Fibroblast of mammary gland (primary cell): Measurements from ENCODE around the gene ARHGAP42.

Experiments
- DNase-seq: peaks from one replicate; pipeline ENCODE4 v3.0.0-alpha.2; 2010; ENCODE audit warnings: low read depth
- H3K4me3 ChIP-seq: 2 replicates; pipeline ENCODE4 v1.5.1; 2011; ENCODE audit warnings: low read depth, mild to moderate bottlenecking, low read length, moderate library complexity; ENCODE audit not compliant: control insufficient read depth
- TF ChIP-seq, protein P1 (sequence below): conservative IDR thresholded peaks from 2 replicates; pipeline ENCODE4 v1.5.1; 2011; ENCODE audit warnings: low read depth, low read length, inconsistent platforms; ENCODE audit not compliant: control insufficient read depth, insufficient read depth

The ARHGAP42 gene

DNA sequence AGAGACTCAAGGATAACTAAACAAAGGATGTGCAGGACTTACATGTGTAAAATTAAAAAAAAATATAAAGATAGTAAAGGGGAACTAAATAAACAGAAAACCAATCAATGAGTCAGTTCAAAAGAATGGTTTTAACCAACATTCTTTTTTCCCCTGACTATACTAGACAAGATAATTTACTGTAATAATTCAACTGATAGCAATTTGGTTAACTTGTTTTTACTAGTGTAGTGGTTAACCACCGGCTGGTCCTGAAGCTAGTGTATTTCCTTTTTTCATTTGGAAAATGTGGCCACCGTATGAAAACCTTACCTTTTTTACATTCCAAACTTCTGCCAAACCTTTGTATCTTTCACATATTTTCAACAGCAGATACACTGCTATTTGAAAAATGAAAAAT, 123.1 kb downstream of the ARHGAP42 start:
- no peak overlapping the region for H3K4me3 ChIP-seq
- DNase-seq = peak; percentile 59
- TF ChIP-seq, protein P1, sequence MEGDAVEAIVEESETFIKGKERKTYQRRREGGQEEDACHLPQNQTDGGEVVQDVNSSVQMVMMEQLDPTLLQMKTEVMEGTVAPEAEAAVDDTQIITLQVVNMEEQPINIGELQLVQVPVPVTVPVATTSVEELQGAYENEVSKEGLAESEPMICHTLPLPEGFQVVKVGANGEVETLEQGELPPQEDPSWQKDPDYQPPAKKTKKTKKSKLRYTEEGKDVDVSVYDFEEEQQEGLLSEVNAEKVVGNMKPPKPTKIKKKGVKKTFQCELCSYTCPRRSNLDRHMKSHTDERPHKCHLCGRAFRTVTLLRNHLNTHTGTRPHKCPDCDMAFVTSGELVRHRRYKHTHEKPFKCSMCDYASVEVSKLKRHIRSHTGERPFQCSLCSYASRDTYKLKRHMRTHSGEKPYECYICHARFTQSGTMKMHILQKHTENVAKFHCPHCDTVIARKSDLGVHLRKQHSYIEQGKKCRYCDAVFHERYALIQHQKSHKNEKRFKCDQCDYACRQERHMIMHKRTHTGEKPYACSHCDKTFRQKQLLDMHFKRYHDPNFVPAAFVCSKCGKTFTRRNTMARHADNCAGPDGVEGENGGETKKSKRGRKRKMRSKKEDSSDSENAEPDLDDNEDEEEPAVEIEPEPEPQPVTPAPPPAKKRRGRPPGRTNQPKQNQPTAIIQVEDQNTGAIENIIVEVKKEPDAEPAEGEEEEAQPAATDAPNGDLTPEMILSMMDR = no peak

DNA sequence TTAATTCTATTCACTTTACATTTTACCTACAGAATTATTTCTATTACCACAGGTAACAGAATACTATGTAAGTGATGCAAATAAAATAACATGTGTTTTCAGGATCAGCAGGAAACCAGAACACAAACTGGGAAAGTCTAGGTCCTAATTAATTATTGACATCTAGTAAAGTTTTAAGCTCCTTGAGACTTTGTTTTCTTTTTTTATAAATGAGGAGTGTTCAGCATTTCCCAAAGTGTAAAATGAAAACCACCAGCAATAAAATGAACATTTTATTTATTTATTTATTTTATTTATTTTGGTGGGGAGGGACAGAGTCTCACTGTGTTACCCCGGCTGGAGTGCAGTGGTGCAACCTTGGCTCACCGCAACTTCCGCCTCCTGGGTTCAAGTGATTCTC, 123.6 kb downstream of the ARHGAP42 start:
- TF ChIP-seq, protein P1 = no peak
- no peak for DNase-seq

DNA sequence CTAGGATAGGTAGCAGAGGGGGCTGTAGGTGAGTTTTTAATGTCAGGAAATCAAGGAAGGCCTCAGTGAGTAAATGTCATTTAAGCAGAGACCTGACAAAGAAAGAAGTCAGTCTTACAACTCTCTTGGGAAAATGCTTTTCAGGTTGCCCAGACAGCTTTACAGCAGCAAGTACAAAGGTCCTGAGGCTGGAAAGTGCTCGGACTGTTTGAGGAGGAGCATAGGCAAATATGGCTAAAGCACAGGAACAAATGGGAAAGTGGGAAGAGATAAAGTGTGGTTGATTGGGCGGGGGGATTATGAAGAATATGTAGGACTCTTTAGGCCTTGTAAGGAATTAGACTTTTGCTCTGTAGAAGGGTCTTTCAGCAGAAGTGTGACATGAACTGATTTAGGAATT, 125.4 kb downstream of the ARHGAP42 start:
- no peak for DNase-seq
- H3K4me3 ChIP-seq = no peak overlapping the region
- TF ChIP-seq, protein P1 = no peak

More for the DNA sequence above, 123.6 kb downstream of the ARHGAP42 start:
- H3K4me3 ChIP-seq = no peak overlapping the region

DNA sequence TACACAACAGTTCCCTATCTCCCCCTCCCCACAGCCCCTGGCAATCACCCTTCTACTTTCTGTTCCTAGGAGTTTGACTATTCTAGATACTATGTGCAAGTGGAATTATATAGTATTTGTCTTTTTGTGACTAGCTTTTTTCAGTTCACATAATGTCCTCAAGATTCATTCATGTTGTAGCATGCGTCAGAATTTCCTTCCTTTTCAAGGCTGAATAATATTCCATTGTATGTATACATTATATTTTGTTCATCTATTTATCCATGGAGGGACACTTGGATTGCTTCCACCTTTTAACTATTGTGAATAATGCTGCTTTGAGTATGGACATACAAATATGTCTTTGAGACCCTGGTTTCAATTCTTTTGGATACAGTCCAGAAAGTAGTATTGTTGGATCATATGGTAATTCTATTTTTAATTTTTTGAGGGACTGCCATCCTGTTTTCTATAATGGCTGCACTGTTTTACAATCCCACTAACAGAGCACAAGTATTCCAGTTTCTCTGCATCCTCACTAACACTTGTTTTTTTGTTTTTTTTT, 128.8 kb downstream of the ARHGAP42 start:
- TF ChIP-seq, protein P1 = no peak
- no peak for DNase-seq
- H3K4me3 ChIP-seq = no peak overlapping the region

DNA sequence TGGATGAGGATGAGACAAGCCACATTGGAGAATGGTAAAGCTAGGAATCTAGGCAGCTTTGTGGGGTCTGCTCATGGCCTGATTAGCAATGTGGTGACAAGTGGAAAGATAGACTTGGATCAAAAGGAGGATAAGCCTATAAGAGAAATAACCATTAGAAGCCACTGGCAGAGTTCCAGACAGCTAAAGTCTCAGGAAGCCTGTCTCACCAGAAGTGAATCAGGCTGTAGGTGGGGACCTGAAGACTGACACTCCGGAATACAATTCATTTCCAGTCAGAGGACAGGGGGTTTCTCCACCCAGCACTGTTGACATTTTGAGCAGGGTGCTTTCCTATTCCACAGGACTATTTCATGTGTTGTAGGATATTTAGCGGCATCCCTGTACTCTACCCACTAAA, 129.7 kb downstream of the ARHGAP42 start:
- no peak overlapping the region for H3K4me3 ChIP-seq
- TF ChIP-seq, protein P1 = no peak
- no peak for DNase-seq

DNA sequence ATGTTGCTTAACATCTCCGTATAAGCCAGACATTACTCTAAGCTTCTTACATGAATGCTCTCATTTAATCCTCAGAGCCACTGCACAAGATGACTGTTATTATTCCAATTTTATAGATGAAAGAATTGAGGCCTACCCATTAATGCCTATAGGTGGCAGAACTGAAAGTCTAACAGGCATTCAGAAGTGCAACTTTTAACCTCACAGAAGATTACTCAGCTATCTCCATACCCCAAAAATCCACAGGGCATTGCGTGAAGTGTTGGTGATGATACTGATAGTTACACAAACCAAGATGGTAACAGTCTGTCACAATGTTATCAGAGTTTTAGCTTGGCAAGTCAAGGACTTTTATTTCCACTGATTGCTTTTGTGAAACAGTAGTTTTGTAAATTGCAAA, 130.5 kb downstream of the ARHGAP42 start:
- TF ChIP-seq, protein P1 = peak; percentile 17
- H3K4me3 ChIP-seq = no peak overlapping the region
- DNase-seq = no peak

DNA sequence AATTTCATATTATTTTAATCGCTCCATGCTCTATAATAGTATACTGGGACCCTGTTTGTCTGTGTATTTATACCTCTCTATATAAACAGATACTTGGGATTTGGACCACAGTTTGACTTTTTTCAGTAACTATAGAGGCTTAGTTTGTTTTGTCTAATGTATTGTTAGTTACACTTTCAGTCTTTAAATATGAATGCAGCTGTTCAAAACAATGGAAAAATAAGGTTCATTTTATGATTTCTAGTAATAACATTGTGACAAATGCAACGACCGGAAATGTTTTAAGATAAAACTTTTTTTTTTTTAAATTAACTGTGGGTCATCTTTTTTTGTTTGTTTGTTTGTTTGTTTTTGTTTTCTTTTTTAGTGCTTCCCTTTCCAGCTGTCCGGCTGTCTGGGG, 133.5 kb downstream of the ARHGAP42 start:
- no peak for DNase-seq
- TF ChIP-seq, protein P1 = no peak

More for the DNA sequence above, 133.5 kb downstream of the ARHGAP42 start:
- H3K4me3 ChIP-seq = no peak overlapping the region
